ENCODE data around the gene APOL6. TPM values are rescaled to one million over a fixed set of nuclear protein-coding genes. Genes with fewer than 3 reads are reported as not detected.

Gene APOL6
- total RNA-seq, 4 donors from 2014 or later, result 5.3 to 19.8 (median 13.0) TPM

- TF ChIP-seq CTCF (IDR thresholded peaks at IDR 0.05), result no peak
- no peak for TF ChIP-seq POLR2A (IDR thresholded peaks at IDR 0.05)
- no peak for DNase-seq
- Histone ChIP-seq H3K27me3 (no peaks in the 10 kb centered on the region), H3K9me3 (no peaks in the 10 kb centered on the region), H3K4me3 (no peak overlapping the region), H3K27ac (peak overlapping the region; percentile 91 to 94), H3K4me1 (no peaks in the 10 kb centered on the region), H3K36me3 (no peaks in the 10 kb centered on the region)
- intact Hi-C loops (cut with DNase I; ENCODE audit: low total_unique reads), result loop anchor here (10.0 kb wide), 1 partner anchor 204 kb away; no protein-coding TSS in a partner anchor
Measured at GRCh38 chr22:35630891-35631290, 17.4 kb upstream of the APOL6 start.

- H3K27ac ChIP-seq, result no peak overlapping the region
- H3K9me3 ChIP-seq, result no peaks in the 10 kb centered on the region
- intact Hi-C loops (cut with DNase I; ENCODE audit: low total_unique reads), result loop anchor here (10.0 kb wide), 1 partner anchor 203 kb away; no protein-coding TSS in a partner anchor
- no peaks in the 10 kb centered on the region for H3K4me1 ChIP-seq
- TF ChIP-seq POLR2A (IDR thresholded peaks at IDR 0.05) (no peak), CTCF (IDR thresholded peaks at IDR 0.05) (peak in 1 of 4 experiments; percentile 12)
- H3K4me3 ChIP-seq, result no peak overlapping the region
- H3K36me3 ChIP-seq, result no peaks in the 10 kb centered on the region
- no peaks in the 10 kb centered on the region for H3K27me3 ChIP-seq
- DNase-seq, result no peak
Measured at GRCh38 chr22:35631597-35631996, 16.6 kb upstream of the APOL6 start.

- no peaks in the 10 kb centered on the region for H3K9me3 ChIP-seq
- H3K4me1 ChIP-seq, result peaks cover 3 to 7% of the 10 kb centered on the region in 2 donors
- TF ChIP-seq CTCF (IDR thresholded peaks at IDR 0.05) (no peak), POLR2A (IDR thresholded peaks at IDR 0.05) (no peak)
- DNase-seq, result no peak
- no peak overlapping the region for H3K27ac ChIP-seq
- intact Hi-C loops (cut with DNase I; ENCODE audit: low total_unique reads), result loop anchor here (10.0 kb wide), 1 partner anchor 202 kb away; no protein-coding TSS in a partner anchor
- H3K36me3 ChIP-seq, result no peaks in the 10 kb centered on the region
- no peaks in the 10 kb centered on the region for H3K27me3 ChIP-seq
- no peak overlapping the region for H3K4me3 ChIP-seq
Measured at GRCh38 chr22:35632935-35633334, 15.3 kb upstream of the APOL6 start.

- no peak for DNase-seq
- Histone ChIP-seq H3K27me3 (no peaks in the 10 kb centered on the region), H3K36me3 (no peaks in the 10 kb centered on the region), H3K4me1 (peaks cover 3 to 11% of the 10 kb centered on the region in 2 donors), H3K9me3 (no peaks in the 10 kb centered on the region), H3K27ac (no peak overlapping the region), H3K4me3 (no peak overlapping the region)
- intact Hi-C loops (cut with DNase I; ENCODE audit: low total_unique reads), result loop anchor here (10.0 kb wide), 1 partner anchor 201 kb away; no protein-coding TSS in a partner anchor
- TF ChIP-seq POLR2A (IDR thresholded peaks at IDR 0.05) (no peak), CTCF (IDR thresholded peaks at IDR 0.05) (no peak)
Measured at GRCh38 chr22:35633520-35633919, 14.7 kb upstream of the APOL6 start.

GRCh38 chr22:35634015-35634414, 14.2 kb upstream of the APOL6 start:
- Histone ChIP-seq H3K27ac (no peak overlapping the region), H3K4me3 (no peak overlapping the region), H3K27me3 (no peaks in the 10 kb centered on the region), H3K9me3 (no peaks in the 10 kb centered on the region), H3K36me3 (no peaks in the 10 kb centered on the region), H3K4me1 (peaks cover 3 to 15% of the 10 kb centered on the region in 2 donors)
- no peak for DNase-seq
- no peak for TF ChIP-seq POLR2A (IDR thresholded peaks at IDR 0.05)
- TF ChIP-seq CTCF (IDR thresholded peaks at IDR 0.05), result no peak
- intact Hi-C loops (cut with DNase I; ENCODE audit: low total_unique reads), result loop anchor here (10.0 kb wide), 1 partner anchor 201 kb away; no protein-coding TSS in a partner anchor

All from uterus (tissue), 4 donors.